K562 (cell line): ENCODE results near the gene PTCD3.

ENCODE experiments used
- ARID3A ChIP-seq: IDR thresholded peaks from 2 replicates; pipeline ENCODE4 v1.6.1; 2012; ENCODE audit warnings: low read depth, low read length, improper control_type of control experiment, borderline replicate concordance
- CTCF ChIP-seq, 3 experiments: IDR thresholded peaks in 2 of 3; conservative IDR thresholded peaks in 1 of 3; 2 replicates each; pipeline ENCODE4 v1.5.1; 2011 to 2012; ENCODE audit warnings: low read length in 3 of 3, mild to moderate bottlenecking in 3 of 3, control low read depth in 2 of 3, improper control_type of control experiment in 1 of 3, inconsistent platforms in 1 of 3, low read depth in 1 of 3, mixed read lengths in 1 of 3, moderate library complexity in 1 of 3; ENCODE audit not compliant: insufficient read depth in 2 of 3
- HDAC6 ChIP-seq: IDR thresholded peaks from 2 replicates; pipeline ENCODE4 v1.6.1; 2012; ENCODE audit warnings: low read depth, mild to moderate bottlenecking, control low read depth, inconsistent platforms, low read length, moderate library complexity
- U2AF1 ChIP-seq: fragments of 200-400 bp; formaldehyde crosslinking; optimal IDR thresholded peaks from 2 replicates; pipeline ENCODE3; 2017; ENCODE audit warnings: mild to moderate bottlenecking, low read depth, low read length, moderate library complexity

GRCh38 chr2:86072271-86072858 lies 33.7 kb upstream of the PTCD3 start:
- no peak for TF ChIP-seq ARID3A
- no peak for TF ChIP-seq HDAC6
- no peak for TF ChIP-seq CTCF (IDR thresholded peaks at IDR 0.05 in 2 of 3, conservative IDR thresholded peaks at IDR 0.05 in 1 of 3; ENCODE audit: insufficient read depth in 2 of 3, low read depth in 1 of 3, low read length in 3 of 3)
- TF ChIP-seq U2AF1, result no peak
